HEK293T (cell line): ENCODE data around the gene PHKG2.

ENCODE experiments used
- FOXA1 ChIP-seq: fragments of 450-650 bp; IDR thresholded peaks from 2 replicates; pipeline ENCODE4 v1.6.1; 2016; ENCODE audit warnings: mild to moderate bottlenecking
- FOXK2 ChIP-seq: fragments of 450-650 bp; IDR thresholded peaks from 2 replicates; pipeline ENCODE4 v1.6.1; 2016; ENCODE audit warnings: mild to moderate bottlenecking
- FOXM1 ChIP-seq: fragments of 450-650 bp; IDR thresholded peaks from 2 replicates; pipeline ENCODE4 v1.6.1; 2017; ENCODE audit warnings: mild to moderate bottlenecking, borderline replicate concordance
- LEF1 ChIP-seq: fragments of 450-650 bp; IDR thresholded peaks from 2 replicates; pipeline ENCODE4 v1.6.1; 2017; ENCODE audit warnings: mild to moderate bottlenecking, borderline replicate concordance
- NFRKB ChIP-seq: fragments of 450-650 bp; IDR thresholded peaks from 2 replicates; pipeline ENCODE4 v1.6.1; 2016; ENCODE audit warnings: mild to moderate bottlenecking, moderate library complexity
- SP1 ChIP-seq: fragments of 450-650 bp; IDR thresholded peaks from 2 replicates; pipeline ENCODE4 v1.6.1; 2017
- TF ChIP-seq, protein P1 (sequence below): fragments of 450-650 bp; IDR thresholded peaks from 2 replicates; pipeline ENCODE4 v1.6.1; 2016

DNA sequence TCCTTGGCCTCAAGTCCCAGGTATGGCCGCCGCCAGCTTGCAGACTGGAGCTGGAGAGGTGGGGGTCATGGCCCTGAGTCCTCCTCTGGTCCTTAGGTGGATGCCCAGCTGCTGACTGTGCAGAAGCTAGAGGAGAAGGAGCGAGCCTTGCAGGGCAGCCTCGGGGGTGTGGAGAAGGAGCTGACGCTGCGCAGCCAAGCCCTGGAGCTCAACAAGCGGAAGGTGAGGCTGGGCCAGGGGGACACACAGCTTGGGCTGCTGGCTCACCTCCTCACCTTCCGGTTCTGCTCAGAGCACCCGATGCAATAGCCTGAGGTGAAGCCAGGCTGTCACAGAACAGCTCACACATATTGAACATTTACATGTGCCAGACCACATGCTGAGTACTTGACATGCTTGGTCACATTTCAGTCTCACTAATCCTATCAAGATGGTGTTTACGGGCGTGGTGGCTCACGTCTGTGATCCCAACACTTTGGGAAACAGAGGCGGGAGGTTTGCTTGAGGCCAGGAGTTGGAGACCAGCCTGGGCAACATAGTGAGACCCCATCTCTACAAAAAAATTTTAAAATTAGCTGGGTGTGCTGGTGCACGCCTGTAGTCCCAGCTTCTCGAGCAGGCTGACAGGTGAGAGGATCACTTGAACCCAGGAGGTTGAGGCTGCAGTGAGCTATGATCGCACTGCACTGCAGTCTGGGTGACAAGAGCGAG, 21.3 kb downstream of the PHKG2 start:
- TF ChIP-seq FOXA1 (no peak), FOXM1 (no peak), FOXK2 (no peak), NFRKB (no peak), LEF1 (no peak), SP1 (no peak)
- TF ChIP-seq, protein P1, sequence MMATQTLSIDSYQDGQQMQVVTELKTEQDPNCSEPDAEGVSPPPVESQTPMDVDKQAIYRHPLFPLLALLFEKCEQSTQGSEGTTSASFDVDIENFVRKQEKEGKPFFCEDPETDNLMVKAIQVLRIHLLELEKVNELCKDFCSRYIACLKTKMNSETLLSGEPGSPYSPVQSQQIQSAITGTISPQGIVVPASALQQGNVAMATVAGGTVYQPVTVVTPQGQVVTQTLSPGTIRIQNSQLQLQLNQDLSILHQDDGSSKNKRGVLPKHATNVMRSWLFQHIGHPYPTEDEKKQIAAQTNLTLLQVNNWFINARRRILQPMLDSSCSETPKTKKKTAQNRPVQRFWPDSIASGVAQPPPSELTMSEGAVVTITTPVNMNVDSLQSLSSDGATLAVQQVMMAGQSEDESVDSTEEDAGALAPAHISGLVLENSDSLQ, result no peak
